ENCODE measurements around the gene FITM1. TPM values are rescaled to one million over a fixed set of nuclear protein-coding genes. Genes with fewer than 3 reads are reported as not detected.

The FITM1 gene
- total RNA-seq, 1 donor from 2014 or later = 0.59 TPM

DNA sequence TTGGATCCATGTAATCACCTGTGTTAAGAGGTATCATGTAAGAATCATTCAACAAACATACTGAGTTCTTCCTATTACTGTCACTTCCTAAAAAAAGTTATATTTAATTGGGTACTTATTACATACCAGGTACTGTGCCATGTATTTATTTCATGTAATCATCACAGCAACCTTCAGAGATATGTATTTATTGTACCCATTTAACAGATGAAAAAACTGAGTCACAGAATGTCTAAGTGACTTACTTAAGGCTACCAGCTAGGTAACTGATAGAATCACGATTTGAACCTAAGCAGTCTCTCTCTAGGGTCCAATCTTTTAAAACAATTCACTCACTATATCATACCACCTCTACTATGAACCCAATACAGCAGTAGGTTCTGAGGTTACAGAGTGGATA lies 14.0 kb downstream of the FITM1 start:
- Mint-ChIP-seq H3K27me3 (ENCODE audit: unreplicated experiment) (peaks cover 17% of the 10 kb centered on the region), H3K36me3 (ENCODE audit: low read depth, unreplicated experiment) (peaks cover 23% of the 10 kb centered on the region), H3K9me3 (ENCODE audit: unreplicated experiment) (no peaks in the 10 kb centered on the region), H3K4me3 (ENCODE audit: unreplicated experiment) (peak overlapping the region; percentile 49), H3K27ac (ENCODE audit: unreplicated experiment) (peak overlapping the region; percentile 44), H3K4me1 (ENCODE audit: unreplicated experiment) (peaks cover 28% of the 10 kb centered on the region)
- TF ChIP-seq, protein P1, sequence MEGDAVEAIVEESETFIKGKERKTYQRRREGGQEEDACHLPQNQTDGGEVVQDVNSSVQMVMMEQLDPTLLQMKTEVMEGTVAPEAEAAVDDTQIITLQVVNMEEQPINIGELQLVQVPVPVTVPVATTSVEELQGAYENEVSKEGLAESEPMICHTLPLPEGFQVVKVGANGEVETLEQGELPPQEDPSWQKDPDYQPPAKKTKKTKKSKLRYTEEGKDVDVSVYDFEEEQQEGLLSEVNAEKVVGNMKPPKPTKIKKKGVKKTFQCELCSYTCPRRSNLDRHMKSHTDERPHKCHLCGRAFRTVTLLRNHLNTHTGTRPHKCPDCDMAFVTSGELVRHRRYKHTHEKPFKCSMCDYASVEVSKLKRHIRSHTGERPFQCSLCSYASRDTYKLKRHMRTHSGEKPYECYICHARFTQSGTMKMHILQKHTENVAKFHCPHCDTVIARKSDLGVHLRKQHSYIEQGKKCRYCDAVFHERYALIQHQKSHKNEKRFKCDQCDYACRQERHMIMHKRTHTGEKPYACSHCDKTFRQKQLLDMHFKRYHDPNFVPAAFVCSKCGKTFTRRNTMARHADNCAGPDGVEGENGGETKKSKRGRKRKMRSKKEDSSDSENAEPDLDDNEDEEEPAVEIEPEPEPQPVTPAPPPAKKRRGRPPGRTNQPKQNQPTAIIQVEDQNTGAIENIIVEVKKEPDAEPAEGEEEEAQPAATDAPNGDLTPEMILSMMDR (IDR thresholded peaks at IDR 0.05; ENCODE audit: unreplicated experiment) = no peak
- no peak for DNase-seq (ENCODE audit: low spot score)

DNA sequence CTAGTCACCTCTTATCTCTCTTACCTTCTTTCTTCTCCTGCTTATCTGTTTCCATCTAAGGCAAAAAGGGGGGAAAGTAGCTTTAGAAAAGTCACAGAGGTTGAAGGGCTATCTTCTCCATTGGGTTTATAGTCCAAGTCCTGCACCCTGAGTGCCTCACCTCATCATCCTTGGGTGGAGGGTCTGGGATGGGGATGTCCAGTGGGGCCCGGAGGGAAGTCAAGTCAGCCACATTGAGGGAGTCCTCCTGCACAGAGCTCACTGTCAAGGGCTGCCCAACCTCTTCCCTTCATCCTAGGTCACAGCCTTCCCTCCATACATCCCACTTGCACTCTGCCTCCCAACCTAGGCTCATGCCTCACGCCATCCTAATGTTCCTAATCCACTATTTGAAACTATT lies 14.8 kb downstream of the FITM1 start:
- H3K27me3 Mint-ChIP-seq (ENCODE audit: unreplicated experiment) = peaks cover 17% of the 10 kb centered on the region
- TF ChIP-seq, protein P1 (IDR thresholded peaks at IDR 0.05; ENCODE audit: unreplicated experiment) = no peak
- peaks cover 24% of the 10 kb centered on the region for H3K36me3 Mint-ChIP-seq (ENCODE audit: low read depth, unreplicated experiment)
- no peak overlapping the region for H3K27ac Mint-ChIP-seq (ENCODE audit: unreplicated experiment)
- peak overlapping the region; percentile 96 for H3K4me3 Mint-ChIP-seq (ENCODE audit: unreplicated experiment)
- peaks cover 21% of the 10 kb centered on the region for H3K4me1 Mint-ChIP-seq (ENCODE audit: unreplicated experiment)
- H3K9me3 Mint-ChIP-seq (ENCODE audit: unreplicated experiment) = no peaks in the 10 kb centered on the region
- no peak for DNase-seq (ENCODE audit: low spot score)

DNA sequence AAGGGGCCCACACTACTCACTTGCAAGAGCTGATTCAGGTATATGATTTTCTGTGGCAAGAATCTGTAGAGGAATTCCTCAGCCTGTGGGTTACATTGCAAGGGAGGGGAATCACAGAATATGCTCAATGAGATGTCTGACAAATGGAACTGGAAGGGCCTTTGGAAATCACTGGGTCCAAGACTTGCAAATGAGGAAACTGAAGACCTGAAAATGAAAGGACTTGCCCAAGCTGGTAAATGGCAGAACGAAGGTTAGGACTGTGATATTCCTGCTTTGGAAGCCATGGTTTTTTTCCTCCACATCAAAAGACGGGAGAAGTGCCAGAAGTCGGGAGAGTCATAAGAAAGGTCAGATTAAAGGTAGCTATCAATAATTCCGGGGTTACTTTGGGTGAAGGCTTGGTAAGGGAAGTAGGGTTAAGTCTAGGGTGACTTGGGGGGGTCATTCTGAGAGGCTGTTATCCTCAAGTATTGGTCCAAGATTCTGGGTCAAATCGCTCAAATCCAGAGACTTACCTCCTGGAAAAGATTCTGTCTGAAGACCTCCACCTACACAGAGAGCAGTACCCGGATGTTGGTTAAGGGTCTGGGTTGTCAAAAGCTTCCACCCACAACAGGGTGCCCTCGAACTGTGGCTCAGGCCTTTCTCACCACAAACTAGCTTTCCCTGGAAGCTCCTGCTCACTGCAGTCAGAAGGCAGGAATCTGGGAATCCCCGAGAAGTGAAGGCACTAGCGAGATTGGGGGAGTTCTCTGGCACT lies 15.4 kb downstream of the FITM1 start:
- TF ChIP-seq, protein P1 (IDR thresholded peaks at IDR 0.05; ENCODE audit: unreplicated experiment) = no peak
- Mint-ChIP-seq H3K9me3 (ENCODE audit: unreplicated experiment) (no peaks in the 10 kb centered on the region), H3K27ac (ENCODE audit: unreplicated experiment) (peak overlapping the region; percentile 74), H3K4me3 (ENCODE audit: unreplicated experiment) (peak overlapping the region; percentile 96), H3K27me3 (ENCODE audit: unreplicated experiment) (peaks cover 17% of the 10 kb centered on the region), H3K36me3 (ENCODE audit: low read depth, unreplicated experiment) (peaks cover 30% of the 10 kb centered on the region), H3K4me1 (ENCODE audit: unreplicated experiment) (peaks cover 27% of the 10 kb centered on the region)
- no peak for DNase-seq (ENCODE audit: low spot score)

DNA sequence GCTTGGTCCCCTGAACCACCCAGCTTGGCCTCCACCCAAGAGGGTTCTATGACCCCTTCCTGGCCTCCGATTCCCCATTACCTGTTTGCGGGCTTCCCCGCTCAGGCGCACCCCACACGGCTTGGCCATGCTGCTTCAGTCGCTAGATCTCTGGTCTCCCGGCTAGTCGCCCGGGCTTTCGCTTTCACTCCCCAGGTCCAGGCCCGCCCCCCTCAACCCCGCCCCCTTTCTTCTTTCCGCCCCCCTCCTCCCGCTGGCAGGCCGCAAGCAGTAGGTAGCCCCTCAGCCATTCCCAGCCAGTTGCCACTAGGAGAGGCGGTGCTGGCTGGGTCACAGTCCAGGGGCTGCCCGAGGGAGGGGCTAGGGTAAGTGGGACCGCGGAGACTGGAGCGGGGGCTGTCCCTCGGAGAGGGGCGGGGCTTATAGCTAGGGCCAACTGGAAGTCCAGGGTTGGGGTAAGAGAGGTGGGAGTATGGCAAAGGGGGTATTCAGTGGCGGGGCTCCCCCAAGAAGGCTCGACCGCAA lies 16.1 kb downstream of the FITM1 start, which contains the start of gene PSME2:
TSS of gene PSME2 (minus strand) at position 158 of the 525 bp plus-strand sequence. CDS start at position 129, 29 bp downstream.
- peak within 1 kb of the TSS; percentile 96 for H3K4me3 Mint-ChIP-seq (ENCODE audit: unreplicated experiment)
- peaks cover 34% of the 10 kb centered on the region for H3K36me3 Mint-ChIP-seq (ENCODE audit: low read depth, unreplicated experiment)
- H3K27ac Mint-ChIP-seq (ENCODE audit: unreplicated experiment) = peak within 1 kb of the TSS; percentile 84
- peak; percentile 96 for DNase-seq (ENCODE audit: low spot score)
- H3K4me1 Mint-ChIP-seq (ENCODE audit: unreplicated experiment) = peaks cover 27% of the 10 kb centered on the region
- H3K27me3 Mint-ChIP-seq (ENCODE audit: unreplicated experiment) = peaks cover 17% of the 10 kb centered on the region
- no peaks in the 10 kb centered on the region for H3K9me3 Mint-ChIP-seq (ENCODE audit: unreplicated experiment)
- TF ChIP-seq, protein P1 (IDR thresholded peaks at IDR 0.05; ENCODE audit: unreplicated experiment) = no peak

Data from endothelial cell (in vitro differentiated cells).